Transverse colon (tissue), 4 donors: ENCODE measurements around the gene SUV39H2.
"Not testable (repeated sequence)": the region's sequence is repeated elsewhere in the genome, so short reads cannot be mapped to it uniquely, and the experiment has no call there.

Experiments used
- EP300 ChIP-seq: sonication (generic); formaldehyde crosslinking; IDR thresholded peaks from one replicate; pipeline ENCODE4 v1.6.1; 2017; ENCODE audit warnings: antibody characterized with exemption, low read depth
- POLR2A ChIP-seq: fragments of 450-650 bp; IDR thresholded peaks from one replicate; pipeline ENCODE4 v1.6.1; 2016; ENCODE audit warnings: antibody characterized with exemption, mild to moderate bottlenecking, moderate library complexity
- POLR2AphosphoS5 ChIP-seq, 3 donors: sonication (generic); formaldehyde crosslinking; IDR thresholded peaks; one replicate each; pipeline ENCODE4 v1.6.1; 2016; ENCODE audit warnings: antibody characterized with exemption in 3 of 3
- TF ChIP-seq, protein P1 (sequence below), 5 experiments: fragments of 200-600 bp in 3 of 5; fragments of 450-650 bp in 2 of 5; sonication (generic) in 3 of 5; IDR thresholded peaks; 1 replicate in 2 of 5; 2 replicates in 3 of 5; pipeline ENCODE4 v1.5.1; 2016 to 2017; ENCODE audit warnings: antibody characterized with exemption in 5 of 5, inconsistent platforms in 3 of 5, mild to moderate bottlenecking in 2 of 5, moderate library complexity in 1 of 5

DNA sequence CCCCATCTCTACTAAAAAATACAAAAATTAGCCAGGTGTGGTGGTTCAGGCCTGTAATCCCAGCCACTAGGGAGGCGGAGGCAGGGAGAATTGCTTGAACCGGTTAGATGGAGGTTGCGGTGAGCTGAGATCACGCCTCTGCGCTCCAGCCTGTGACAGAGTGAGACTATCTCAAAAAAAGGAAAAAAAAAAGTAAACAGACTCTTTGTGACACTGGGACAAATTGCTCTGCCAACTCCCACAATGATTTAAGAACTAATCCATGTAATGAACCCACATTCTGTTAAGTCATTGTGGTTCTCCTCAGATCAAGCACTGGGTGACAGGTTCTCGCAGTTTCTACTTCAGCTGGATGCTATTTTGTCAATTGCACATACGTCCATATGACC, 64.3 kb downstream of the SUV39H2 start:
- TF ChIP-seq, protein P1, sequence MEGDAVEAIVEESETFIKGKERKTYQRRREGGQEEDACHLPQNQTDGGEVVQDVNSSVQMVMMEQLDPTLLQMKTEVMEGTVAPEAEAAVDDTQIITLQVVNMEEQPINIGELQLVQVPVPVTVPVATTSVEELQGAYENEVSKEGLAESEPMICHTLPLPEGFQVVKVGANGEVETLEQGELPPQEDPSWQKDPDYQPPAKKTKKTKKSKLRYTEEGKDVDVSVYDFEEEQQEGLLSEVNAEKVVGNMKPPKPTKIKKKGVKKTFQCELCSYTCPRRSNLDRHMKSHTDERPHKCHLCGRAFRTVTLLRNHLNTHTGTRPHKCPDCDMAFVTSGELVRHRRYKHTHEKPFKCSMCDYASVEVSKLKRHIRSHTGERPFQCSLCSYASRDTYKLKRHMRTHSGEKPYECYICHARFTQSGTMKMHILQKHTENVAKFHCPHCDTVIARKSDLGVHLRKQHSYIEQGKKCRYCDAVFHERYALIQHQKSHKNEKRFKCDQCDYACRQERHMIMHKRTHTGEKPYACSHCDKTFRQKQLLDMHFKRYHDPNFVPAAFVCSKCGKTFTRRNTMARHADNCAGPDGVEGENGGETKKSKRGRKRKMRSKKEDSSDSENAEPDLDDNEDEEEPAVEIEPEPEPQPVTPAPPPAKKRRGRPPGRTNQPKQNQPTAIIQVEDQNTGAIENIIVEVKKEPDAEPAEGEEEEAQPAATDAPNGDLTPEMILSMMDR (IDR thresholded peaks at IDR 0.05): not testable (repeated sequence)
- not testable (repeated sequence) for TF ChIP-seq EP300; POLR2A; POLR2AphosphoS5 (IDR thresholded peaks at IDR 0.05)
